Heart right ventricle (tissue), 16 donors: Measurements from ENCODE around the gene SFXN5. TPM values are rescaled to one million over a fixed set of nuclear protein-coding genes. Genes with fewer than 3 reads are reported as not detected.
"Not testable (repeated sequence)": the region's sequence is repeated elsewhere in the genome, so short reads cannot be mapped to it uniquely, and the experiment has no call there.

Source experiments
- ATAC-seq, 8 donors: fragments of 200-7000 bp; cut with Tn5 transposase; one replicate each; pipeline ENCODE4 v1.9.1; 2020; ENCODE audit warnings: mild to moderate bottlenecking in 8 of 8, moderate library complexity in 8 of 8, moderate number of reproducible peaks in 1 of 8
- DNase-seq, 2 donors: peaks; one replicate each; pipeline ENCODE4 v3.0.0-alpha.2; 2020
- H3K27ac ChIP-seq, 10 donors: fragments of 200-600 bp; sonication (generic) in 2 of 10; one replicate each; pipeline versions ENCODE4 v1.5.0 to v1.8.0; 2020 to 2022; ENCODE audit warnings: mild to moderate bottlenecking in 3 of 10
- H3K27me3 ChIP-seq, 7 donors: fragments of 200-600 bp; one replicate each; pipeline ENCODE4 v1.8.0; 2021 to 2022; ENCODE audit warnings: mild to moderate bottlenecking in 2 of 7
- H3K36me3 ChIP-seq, 9 donors: fragments of 200-600 bp; sonication (generic) in 1 of 9; one replicate each; pipeline versions ENCODE4 v1.5.0 to v1.8.0; 2020 to 2022; ENCODE audit warnings: mild to moderate bottlenecking in 2 of 9
- H3K4me1 ChIP-seq, 9 donors: fragments of 200-600 bp; sonication (generic) in 1 of 9; one replicate each; pipeline versions ENCODE4 v1.5.0 to v1.8.0; 2020 to 2022; ENCODE audit warnings: mild to moderate bottlenecking in 4 of 9
- H3K4me3 ChIP-seq, 10 donors: fragments of 200-600 bp; sonication (generic) in 2 of 10; one replicate each; pipeline versions ENCODE4 v1.5.0 to v1.8.0; 2020 to 2022; ENCODE audit warnings: mild to moderate bottlenecking in 7 of 10, moderate library complexity in 2 of 10
- H3K9me3 ChIP-seq, 11 donors: fragments of 200-600 bp in 10 of 11; sonication (generic) in 2 of 11; one replicate each; pipeline versions ENCODE4 v1.5.0 to v1.8.0; 2013 to 2022; ENCODE audit warnings: mild to moderate bottlenecking in 2 of 11, control low read depth in 1 of 11, moderate library complexity in 1 of 11
- WGBS, 2 donors: extraction: QIAGEN DNeasy Blood & Tissue Kit; methylation state at CpG; one replicate each; pipeline ENCODE4 v1.1.7; 2013; ENCODE audit warnings: inconsistent platforms in 1 of 2; 5-methylcytosine and 5-hydroxymethylcytosine counted together
- intact Hi-C, 10 donors: fragments of 100-400 bp; cut with DNase I; formaldehyde crosslinking; loops; one replicate each; pipeline versions ENCODE4 v1.11.1 to v1.14.2; 2022
- long read RNA-seq, 3 donors: library from polyadenylated mRNA; unstranded; transcript quantifications; one replicate each; pipeline ENCODE4 v2.0.0, GENCODE V29; 2020 to 2021
- polyA plus RNA-seq, 2 donors: library from polyadenylated mRNA; stranded (reverse); fragments of 200-250 nt; gene quantifications; one replicate each; pipeline ENCODE4 v1.2.3, GENCODE V29; 2013
- total RNA-seq, 10 donors: library from RNA; stranded (reverse); fragmentation: NEBNext Ultra II Directional in 3 of 10; extraction: Animal tissue kit (Norgen Biotek cat#: 25700) in 3 of 10; gene quantifications; one replicate each; pipeline versions ENCODE4 v1.2.1 to v1.2.4, GENCODE V29; 2021 to 2023
- TF ChIP-seq, protein P1 (sequence below), 9 donors: fragments of 200-600 bp; sonication (generic) in 2 of 9; IDR thresholded peaks; one replicate each; pipeline versions ENCODE4 v1.5.0 to v1.8.0; 2021 to 2022; ENCODE audit warnings: antibody characterized with exemption in 9 of 9, mild to moderate bottlenecking in 5 of 9, moderate library complexity in 1 of 9
- donor health status: Arrhythmogenic right ventricular cardiomyopathy.
- donor health status: ischemic (EF 13 %, LVEDD 7.1; RV severe dilation, severe dysfunction).
- donor health status: healthy with polysubstance abuse.
- donor health status: DM: no; HTN: yes; CAD: no.
- donor health status: DM: no; HTN: no; CAD: no.
- donor health status: ischemic (EF 25% LVEDD 6.9; RV normal size, moderate dysfunction).
- donor health status: ischemic (EF 25% LVEDD 5.7; RV mildly dilated, moderate dysfunction).
- donor health status: healthy.
- donor health status: DM: yes; HTN: yes; CAD: no.
- donor health status: Ischemic cardiomyopathy.
- donor health status: ischemic (EF 35%, LVEDD 5.7; RV mildly dilated, moderate dysfunction).
- donor health status: nonischemic (EF 11% LVEDD 7.7; RV severe dilation, severe dysfunction).
- donor health status: DM: yes; HTN: yes; CAD: no.
- donor health status: PGD.
- donor health status: ischemic (EF 29% LVEDD 5.4; RV normal size, mild dysfunction).
- donor health status: nonischemic (EF 23%, LVEDD 6.1; RV moderate dilation, normal function).

SFXN5 gene
- total RNA-seq (10 to 100 TPM in 5 of 10 donors, 1 to 10 TPM in 5; 7.3 to 11.8 (median 10.0) TPM), polyA plus RNA-seq (1 to 10 TPM; 4.4 to 9.5 TPM)
- long read RNA-seq, donor 1, full-length matches to known transcripts, result 2 of 10 reads
- long read RNA-seq, donor 1, partial matches to known transcripts, result 2 of 10 reads
- long read RNA-seq, donor 1, other reads (novel, unspliced or antisense), result 6 of 10 reads
- long read RNA-seq, donor 2, full-length matches to known transcripts, result 7 of 21 reads
- long read RNA-seq, donor 2, partial matches to known transcripts, result 5 of 21 reads
- long read RNA-seq, donor 2, other reads (novel, unspliced or antisense), result 9 of 21 reads
- long read RNA-seq, donor 3, full-length matches to known transcripts, result 5 of 29 reads
- long read RNA-seq, donor 3, partial matches to known transcripts, result 2 of 29 reads
- long read RNA-seq, donor 3, other reads (novel, unspliced or antisense), result 22 of 29 reads

GRCh38 chr2:73071360-73072128 is at the start of gene SFXN5:
Gene SFXN5, minus strand, starts transcription at chr2:73071712. Its CDS starts 7 bp downstream, at chr2:73071705.
- intact Hi-C loops, result loop anchor here in 6 of 10 donors (2.0 to 10.0 kb wide), 5 partner anchors 41 to 177 kb away; partner anchors contain the start of gene RAB11FIP5 (in 1 of the 6)
- Histone ChIP-seq H3K27me3 (no peaks in the 10 kb centered on the region), H3K4me1 (peaks cover 10 to 44% (median 25%) of the 10 kb centered on the region in 9 donors), H3K4me3 (peak within 1 kb of the TSS; percentile 69 to 98 (median 94)), H3K9me3 (no peaks in the 10 kb centered on the region), H3K36me3 (peaks cover 0 to 28% (median 0%) of the 10 kb centered on the region in 9 donors), H3K27ac (peak within 1 kb of the TSS; percentile 79 to 99 (median 93))
- ATAC-seq (peak; percentile 95 to 98 (median 97)), DNase-seq (peak; percentile 99)
- WGBS, 2 donors, result 1% methylated on average over 64 to 67 of the region's 67 CpGs
- TF ChIP-seq, protein P1, sequence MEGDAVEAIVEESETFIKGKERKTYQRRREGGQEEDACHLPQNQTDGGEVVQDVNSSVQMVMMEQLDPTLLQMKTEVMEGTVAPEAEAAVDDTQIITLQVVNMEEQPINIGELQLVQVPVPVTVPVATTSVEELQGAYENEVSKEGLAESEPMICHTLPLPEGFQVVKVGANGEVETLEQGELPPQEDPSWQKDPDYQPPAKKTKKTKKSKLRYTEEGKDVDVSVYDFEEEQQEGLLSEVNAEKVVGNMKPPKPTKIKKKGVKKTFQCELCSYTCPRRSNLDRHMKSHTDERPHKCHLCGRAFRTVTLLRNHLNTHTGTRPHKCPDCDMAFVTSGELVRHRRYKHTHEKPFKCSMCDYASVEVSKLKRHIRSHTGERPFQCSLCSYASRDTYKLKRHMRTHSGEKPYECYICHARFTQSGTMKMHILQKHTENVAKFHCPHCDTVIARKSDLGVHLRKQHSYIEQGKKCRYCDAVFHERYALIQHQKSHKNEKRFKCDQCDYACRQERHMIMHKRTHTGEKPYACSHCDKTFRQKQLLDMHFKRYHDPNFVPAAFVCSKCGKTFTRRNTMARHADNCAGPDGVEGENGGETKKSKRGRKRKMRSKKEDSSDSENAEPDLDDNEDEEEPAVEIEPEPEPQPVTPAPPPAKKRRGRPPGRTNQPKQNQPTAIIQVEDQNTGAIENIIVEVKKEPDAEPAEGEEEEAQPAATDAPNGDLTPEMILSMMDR (IDR thresholded peaks at IDR 0.05), result peak in 7 of 9 donors; percentile 12 to 58 (median 35)

GRCh38 chr2:73119611-73120239 is 48.2 kb upstream of the SFXN5 start:
- H3K27me3 ChIP-seq, result peaks cover 0 to 13% (median 0%) of the 10 kb centered on the region in 7 donors
- DNase-seq, H3K4me1 ChIP-seq, H3K4me3 ChIP-seq, H3K36me3 ChIP-seq, H3K27ac ChIP-seq, intact Hi-C loops, ATAC-seq, H3K9me3 ChIP-seq: not testable (repeated sequence)
- WGBS, 2 donors, result 76 to 82% methylated on average over 11 of the region's 11 CpGs

DNA sequence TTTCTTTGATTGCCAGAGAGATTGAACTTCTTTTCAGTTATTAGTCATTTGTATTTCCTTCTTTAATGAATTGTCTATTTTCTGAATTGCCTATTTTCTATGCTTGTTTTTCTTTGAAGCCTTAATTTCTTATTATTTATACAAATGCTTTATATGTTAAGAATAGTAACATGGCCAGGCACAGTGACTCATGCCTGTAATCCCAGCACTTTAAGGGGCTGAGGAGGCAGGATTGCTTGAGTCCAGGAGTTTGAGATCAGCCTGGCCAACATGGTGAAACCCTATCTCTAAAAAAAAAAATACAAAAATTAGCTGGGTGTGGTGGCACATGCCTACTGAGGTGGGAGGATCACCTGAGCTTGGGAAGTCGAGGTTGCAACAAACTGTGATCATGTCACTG is 45.9 kb upstream of the SFXN5 start:
- no peak for ATAC-seq
- no peak for DNase-seq
- H3K4me3 ChIP-seq, result no peak overlapping the region
- H3K9me3 ChIP-seq, result no peaks in the 10 kb centered on the region
- WGBS, 2 donors, result 79 to 87% methylated on average over 1 of the region's 1 CpG
- intact Hi-C loops, result no loop called here
- TF ChIP-seq, protein P1 (IDR thresholded peaks at IDR 0.05), result no peak
- peaks cover 0 to 5% (median 0%) of the 10 kb centered on the region in 7 donors for H3K27me3 ChIP-seq
- H3K4me1 ChIP-seq, result peaks cover 0 to 9% (median 6%) of the 10 kb centered on the region in 9 donors
- H3K27ac ChIP-seq, result no peak overlapping the region
- no peaks in the 10 kb centered on the region for H3K36me3 ChIP-seq

- intact Hi-C loops, result no loop called here
- Histone ChIP-seq H3K4me1 (peaks cover 0 to 18% (median 11%) of the 10 kb centered on the region in 9 donors), H3K9me3 (no peaks in the 10 kb centered on the region), H3K27ac (no peak overlapping the region), H3K4me3 (no peak overlapping the region), H3K27me3 (peaks cover 0 to 13% (median 0%) of the 10 kb centered on the region in 7 donors), H3K36me3 (no peaks in the 10 kb centered on the region)
- WGBS, 2 donors, result 71 to 76% methylated on average over 8 of the region's 8 CpGs
- ATAC-seq, result no peak
- TF ChIP-seq, protein P1 (IDR thresholded peaks at IDR 0.05), result no peak
- no peak for DNase-seq
Observed at GRCh38 chr2:73116182-73116960, 44.9 kb upstream of the SFXN5 start.
